Progenitor cell of endocrine pancreas (in vitro differentiated cells): ENCODE results near the gene NT5DC3. TPM values are rescaled to one million over a fixed set of nuclear protein-coding genes. Genes with fewer than 3 reads are reported as not detected.

Source experiments
- DNase-seq: peaks from one replicate; pipeline ENCODE4 v3.0.0; 2021; ENCODE audit warnings: low spot score; ENCODE audit not compliant: unreplicated experiment
- H3K27ac Mint-ChIP-seq: 2 replicates; pipeline ENCODE4 v1.8.0; 2021; ENCODE audit warnings: mild to moderate bottlenecking, moderate library complexity, mixed read lengths
- H3K27me3 Mint-ChIP-seq: 2 replicates; pipeline ENCODE4 v1.8.0; 2021; ENCODE audit warnings: mixed read lengths
- H3K36me3 Mint-ChIP-seq: 2 replicates; pipeline ENCODE4 v1.8.0; 2022; ENCODE audit warnings: mixed read lengths; ENCODE audit not compliant: insufficient read depth
- H3K4me1 Mint-ChIP-seq: 2 replicates; pipeline ENCODE4 v1.8.0; 2021; ENCODE audit warnings: low read depth, mixed read lengths
- H3K4me3 Mint-ChIP-seq: 2 replicates; pipeline ENCODE4 v1.8.0; 2021; ENCODE audit warnings: low read depth, mild to moderate bottlenecking, moderate library complexity, mixed read lengths
- H3K9me3 Mint-ChIP-seq: 2 replicates; pipeline ENCODE4 v1.8.0; 2021; ENCODE audit warnings: low read depth, mixed read lengths
- CTCF ChIP-seq: fragments of 200-600 bp; sonication (generic); IDR thresholded peaks from one replicate; pipeline ENCODE4 v1.5.0; 2021; ENCODE audit warnings: antibody characterized with exemption, mild to moderate bottlenecking; ENCODE audit not compliant: unreplicated experiment
- total RNA-seq: library from RNA; stranded (reverse); gene quantifications from 2 replicates; pipeline ENCODE4 v1.2.1, GENCODE V29; 2021

NT5DC3 gene
- total RNA-seq, 1 donor from 2014 or later: 13.9 TPM

GRCh38 chr12:103834942-103835341 is 6.1 kb downstream of the NT5DC3 start:
- H3K36me3 Mint-ChIP-seq: peaks cover 12% of the 10 kb centered on the region
- H3K27ac Mint-ChIP-seq: no peak overlapping the region
- no peak overlapping the region for H3K4me3 Mint-ChIP-seq

DNA sequence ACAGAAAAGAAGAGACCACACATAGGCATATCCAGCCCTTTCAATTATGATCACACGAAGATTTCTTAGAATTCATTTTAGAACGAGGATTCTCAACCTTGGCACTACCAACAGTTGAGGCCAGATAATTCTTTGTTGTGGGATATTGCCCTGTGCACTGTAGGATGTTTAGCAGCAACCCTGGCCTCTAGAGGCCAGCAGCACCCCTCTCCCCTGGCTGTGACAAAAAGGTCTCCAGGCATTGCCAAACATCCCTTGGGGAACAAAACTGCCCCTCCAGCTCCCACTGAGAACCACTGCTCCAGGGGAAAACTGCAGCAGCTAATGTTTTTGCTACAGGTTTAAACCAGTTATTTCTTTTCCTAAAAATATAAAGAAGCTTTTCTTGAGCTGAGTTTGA is 7.1 kb downstream of the NT5DC3 start:
- H3K27ac Mint-ChIP-seq: no peak overlapping the region
- no peak overlapping the region for H3K4me3 Mint-ChIP-seq
- H3K4me1 Mint-ChIP-seq: peaks cover 21% of the 10 kb centered on the region
- no peak for DNase-seq
- peaks cover 12% of the 10 kb centered on the region for H3K36me3 Mint-ChIP-seq
- no peak for TF ChIP-seq CTCF
- H3K27me3 Mint-ChIP-seq: peaks cover 9% of the 10 kb centered on the region
- peaks cover 15% of the 10 kb centered on the region for H3K9me3 Mint-ChIP-seq

More at GRCh38 chr12:103834942-103835341, 6.1 kb downstream of the NT5DC3 start:
- DNase-seq: no peak
- H3K27me3 Mint-ChIP-seq: peaks cover 9% of the 10 kb centered on the region
- peaks cover 28% of the 10 kb centered on the region for H3K4me1 Mint-ChIP-seq
- H3K9me3 Mint-ChIP-seq: peaks cover 15% of the 10 kb centered on the region
- no peak for TF ChIP-seq CTCF

DNA sequence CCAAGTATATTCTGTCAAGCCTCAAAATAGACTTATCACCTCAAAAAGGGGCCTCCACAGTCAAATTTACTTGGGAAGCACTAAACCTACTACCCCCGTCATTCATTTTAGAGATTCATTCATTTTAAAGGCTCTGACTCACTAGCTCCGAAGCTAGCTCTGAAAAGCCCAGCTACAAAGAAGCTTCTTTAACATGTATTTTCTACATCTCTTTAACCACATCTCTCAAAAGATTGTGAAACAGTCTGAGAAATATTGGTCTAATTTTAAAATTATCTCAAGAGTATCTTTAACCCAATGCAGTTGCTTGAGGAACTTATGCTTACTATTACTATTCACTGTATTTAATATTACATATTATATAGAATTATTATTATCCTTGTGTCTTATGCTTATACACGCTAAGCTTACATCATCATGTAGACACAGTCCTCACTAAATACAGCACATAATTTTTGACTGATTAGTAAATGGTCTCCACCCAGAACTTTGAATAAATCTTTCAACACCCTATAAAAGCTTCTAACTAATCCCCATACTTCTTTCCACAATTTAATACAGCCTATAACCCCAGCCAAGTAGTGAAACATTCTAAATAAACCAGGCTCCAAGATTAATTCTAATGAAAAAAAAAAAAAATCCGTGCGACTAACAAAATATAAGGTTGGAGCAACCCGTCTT is 7.8 kb downstream of the NT5DC3 start:
- H3K36me3 Mint-ChIP-seq: peaks cover 12% of the 10 kb centered on the region
- peaks cover 9% of the 10 kb centered on the region for H3K27me3 Mint-ChIP-seq
- H3K9me3 Mint-ChIP-seq: peaks cover 15% of the 10 kb centered on the region
- no peak overlapping the region for H3K27ac Mint-ChIP-seq
- TF ChIP-seq CTCF: no peak
- DNase-seq: no peak
- no peak overlapping the region for H3K4me3 Mint-ChIP-seq
- H3K4me1 Mint-ChIP-seq: peaks cover 15% of the 10 kb centered on the region

- H3K36me3 Mint-ChIP-seq: peaks cover 9% of the 10 kb centered on the region
- H3K4me1 Mint-ChIP-seq: peaks cover 8% of the 10 kb centered on the region
- DNase-seq: no peak
- H3K27ac Mint-ChIP-seq: peak overlapping the region; percentile 68
- H3K9me3 Mint-ChIP-seq: peaks cover 11% of the 10 kb centered on the region
- no peak for TF ChIP-seq CTCF
- peaks cover 2% of the 10 kb centered on the region for H3K27me3 Mint-ChIP-seq
- no peak overlapping the region for H3K4me3 Mint-ChIP-seq
Measured at GRCh38 chr12:103832048-103832997, 8.7 kb downstream of the NT5DC3 start.

DNA sequence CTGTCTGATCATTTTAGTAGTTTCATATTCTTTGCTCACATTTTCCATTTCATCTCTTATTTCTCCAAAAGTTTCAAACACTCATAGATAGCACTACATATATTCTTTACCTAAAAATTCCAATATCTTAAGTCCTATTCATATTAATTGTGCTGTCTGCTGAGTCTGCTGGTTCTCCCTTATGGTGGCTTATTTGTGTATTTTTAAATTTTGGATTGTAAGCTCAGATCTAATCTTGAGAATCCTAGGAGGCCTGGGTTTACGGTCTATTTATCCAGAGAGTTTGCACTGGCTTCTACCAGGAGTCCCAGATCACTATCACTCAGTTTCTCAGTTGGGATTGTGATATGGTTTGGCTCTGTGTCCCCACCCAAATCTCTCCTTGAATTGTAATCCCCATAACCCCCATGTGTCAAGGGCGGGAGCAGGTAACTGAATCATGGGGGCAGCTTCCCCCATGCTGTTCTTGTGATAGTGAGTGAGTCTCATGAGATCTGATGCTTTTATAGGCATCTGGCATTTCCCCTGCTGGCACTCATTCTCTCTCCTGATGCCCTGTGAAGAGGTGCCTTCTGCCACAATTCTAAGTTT is 10.2 kb downstream of the NT5DC3 start:
- Mint-ChIP-seq H3K4me3 (no peak overlapping the region), H3K27ac (no peak overlapping the region), H3K4me1 (peaks cover 8% of the 10 kb centered on the region), H3K27me3 (peaks cover 2% of the 10 kb centered on the region), H3K36me3 (peaks cover 9% of the 10 kb centered on the region), H3K9me3 (peaks cover 11% of the 10 kb centered on the region)
- TF ChIP-seq CTCF: no peak
- no peak for DNase-seq
